GM06990 (cell line): ENCODE measurements around the gene AGBL4.

Experiments used
- DNase-seq: peaks from one replicate; pipeline ENCODE4 v3.0.0-alpha.2; 2011; ENCODE audit not compliant: insufficient read length; ENCODE audit errors: extremely low read depth
- H3K27me3 ChIP-seq: replicated peaks from 2 replicates; pipeline ENCODE4 v1.6.0; 2011; ENCODE audit warnings: low read length; ENCODE audit not compliant: control insufficient read depth, insufficient read depth
- H3K36me3 ChIP-seq: 2 replicates; pipeline ENCODE4 v1.5.1; 2011; ENCODE audit warnings: low read length; ENCODE audit not compliant: control insufficient read depth, insufficient read depth
- H3K4me3 ChIP-seq: replicated peaks from 2 replicates; pipeline ENCODE4 v1.5.1; 2011; ENCODE audit warnings: low read depth, mild to moderate bottlenecking, control low read depth, low read length
- TF ChIP-seq, protein P1 (sequence below): IDR thresholded peaks from 2 replicates; pipeline ENCODE4 v1.5.1; 2011; ENCODE audit warnings: low read length, control low read depth, mild to moderate bottlenecking, inconsistent platforms; ENCODE audit not compliant: insufficient read depth, poor library complexity, severe bottlenecking

The AGBL4 gene

DNA sequence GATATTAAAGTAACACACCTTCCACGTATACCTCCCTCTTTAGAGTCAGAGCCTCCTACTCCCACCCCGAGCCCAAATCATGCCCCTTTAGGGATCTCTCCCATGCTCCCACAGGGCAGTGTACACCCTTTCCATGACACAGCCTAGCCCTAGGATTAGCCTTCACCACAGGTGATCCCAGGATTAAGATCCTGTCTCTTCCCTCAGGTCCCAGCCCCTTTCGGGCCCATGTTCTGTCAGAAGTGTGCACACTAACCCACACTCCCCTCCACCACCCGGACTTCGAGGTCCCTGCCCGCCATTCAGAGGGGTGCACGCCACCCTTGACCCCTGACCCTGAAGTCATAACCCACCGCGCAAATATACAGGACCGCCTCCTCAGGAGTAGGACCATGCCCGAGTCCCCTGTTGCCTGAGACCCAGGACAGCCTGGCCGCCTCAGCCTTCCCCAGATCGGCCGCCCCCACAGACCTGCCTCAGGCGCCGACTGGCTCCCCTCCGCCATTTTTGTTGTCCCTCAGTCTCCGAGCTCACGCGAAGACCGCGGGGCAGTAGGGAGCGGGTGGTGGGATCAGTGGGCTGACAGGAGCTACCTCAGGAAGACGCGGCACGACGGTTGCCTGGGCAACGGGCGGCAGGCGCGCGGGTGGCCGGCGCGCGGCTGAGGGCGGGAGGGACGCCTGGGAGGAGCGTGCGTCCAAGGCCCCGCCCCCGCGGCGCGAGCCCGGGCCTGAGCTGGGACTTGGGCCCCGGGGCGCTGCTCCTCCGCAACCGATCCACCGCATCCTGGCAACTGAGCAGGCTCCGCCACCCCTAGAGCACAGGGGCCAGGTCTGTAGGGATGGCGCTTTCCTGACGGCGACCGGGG is at the start of gene AGBL4:
Gene AGBL4, minus strand, starts transcription at position 663 of the 868 bp plus-strand sequence.
- Histone ChIP-seq H3K36me3 (no peaks in the 10 kb centered on the region), H3K4me3 (no peak within 1 kb of the TSS), H3K27me3 (no peaks in the 10 kb centered on the region)
- no peak for DNase-seq
- TF ChIP-seq, protein P1, sequence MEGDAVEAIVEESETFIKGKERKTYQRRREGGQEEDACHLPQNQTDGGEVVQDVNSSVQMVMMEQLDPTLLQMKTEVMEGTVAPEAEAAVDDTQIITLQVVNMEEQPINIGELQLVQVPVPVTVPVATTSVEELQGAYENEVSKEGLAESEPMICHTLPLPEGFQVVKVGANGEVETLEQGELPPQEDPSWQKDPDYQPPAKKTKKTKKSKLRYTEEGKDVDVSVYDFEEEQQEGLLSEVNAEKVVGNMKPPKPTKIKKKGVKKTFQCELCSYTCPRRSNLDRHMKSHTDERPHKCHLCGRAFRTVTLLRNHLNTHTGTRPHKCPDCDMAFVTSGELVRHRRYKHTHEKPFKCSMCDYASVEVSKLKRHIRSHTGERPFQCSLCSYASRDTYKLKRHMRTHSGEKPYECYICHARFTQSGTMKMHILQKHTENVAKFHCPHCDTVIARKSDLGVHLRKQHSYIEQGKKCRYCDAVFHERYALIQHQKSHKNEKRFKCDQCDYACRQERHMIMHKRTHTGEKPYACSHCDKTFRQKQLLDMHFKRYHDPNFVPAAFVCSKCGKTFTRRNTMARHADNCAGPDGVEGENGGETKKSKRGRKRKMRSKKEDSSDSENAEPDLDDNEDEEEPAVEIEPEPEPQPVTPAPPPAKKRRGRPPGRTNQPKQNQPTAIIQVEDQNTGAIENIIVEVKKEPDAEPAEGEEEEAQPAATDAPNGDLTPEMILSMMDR = no peak

- no peak for DNase-seq
- TF ChIP-seq, protein P1 = no peak
These were observed 43.1 kb upstream of the AGBL4 start for GRCh38 chr1:50066806-50067205.

DNA sequence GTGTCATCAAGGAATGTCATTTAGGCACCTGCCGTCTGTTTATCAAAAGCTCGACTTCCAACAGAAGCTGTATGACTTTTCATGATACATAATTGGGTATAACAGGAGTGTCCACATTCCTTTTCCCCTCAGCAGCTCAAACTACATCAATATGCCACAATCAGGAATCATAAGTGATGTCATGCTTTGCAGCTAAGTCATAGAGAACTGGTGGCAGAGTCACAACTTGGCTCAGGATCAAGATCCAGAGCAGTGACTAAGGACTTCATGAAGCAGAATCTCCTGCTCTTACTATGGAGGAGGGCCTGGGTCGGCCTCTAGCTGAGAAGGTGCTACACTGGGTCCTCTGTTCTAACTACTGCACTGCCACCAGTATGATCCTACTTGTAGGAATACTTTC is 36.5 kb upstream of the AGBL4 start:
- Histone ChIP-seq H3K4me3 (no peak overlapping the region), H3K27me3 (no peaks in the 10 kb centered on the region; the same call in 1 of the 2 replicates), H3K36me3 (no peaks in the 10 kb centered on the region)
- TF ChIP-seq, protein P1 = no peak
- no peak for DNase-seq

More at GRCh38 chr1:50066806-50067205, 43.1 kb upstream of the AGBL4 start:
- no peak overlapping the region for H3K4me3 ChIP-seq
- no peaks in the 10 kb centered on the region for H3K36me3 ChIP-seq
- no peaks in the 10 kb centered on the region for H3K27me3 ChIP-seq

DNA sequence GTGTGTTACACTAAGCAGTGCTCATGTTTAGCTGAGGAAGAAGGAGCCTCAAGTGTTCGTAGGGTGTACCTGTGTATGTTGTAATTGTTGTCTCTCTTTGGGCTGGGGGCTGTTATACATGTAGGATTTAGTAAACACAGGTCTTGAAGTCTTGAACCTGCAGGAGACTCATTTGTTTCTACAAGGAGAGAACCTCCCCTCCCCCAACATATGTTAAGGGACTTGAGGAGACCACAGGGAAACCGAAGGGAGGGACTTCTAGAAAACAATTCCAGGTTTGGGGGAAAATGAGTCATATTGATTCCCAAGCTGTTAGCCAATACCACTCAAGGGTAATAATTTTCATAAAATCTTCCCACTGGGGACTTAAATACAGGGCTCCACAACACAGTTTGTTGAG is 25.0 kb upstream of the AGBL4 start:
- Histone ChIP-seq H3K36me3 (no peaks in the 10 kb centered on the region), H3K4me3 (no peak overlapping the region), H3K27me3 (no peaks in the 10 kb centered on the region)
- DNase-seq = no peak
- TF ChIP-seq, protein P1 = no peak

DNA sequence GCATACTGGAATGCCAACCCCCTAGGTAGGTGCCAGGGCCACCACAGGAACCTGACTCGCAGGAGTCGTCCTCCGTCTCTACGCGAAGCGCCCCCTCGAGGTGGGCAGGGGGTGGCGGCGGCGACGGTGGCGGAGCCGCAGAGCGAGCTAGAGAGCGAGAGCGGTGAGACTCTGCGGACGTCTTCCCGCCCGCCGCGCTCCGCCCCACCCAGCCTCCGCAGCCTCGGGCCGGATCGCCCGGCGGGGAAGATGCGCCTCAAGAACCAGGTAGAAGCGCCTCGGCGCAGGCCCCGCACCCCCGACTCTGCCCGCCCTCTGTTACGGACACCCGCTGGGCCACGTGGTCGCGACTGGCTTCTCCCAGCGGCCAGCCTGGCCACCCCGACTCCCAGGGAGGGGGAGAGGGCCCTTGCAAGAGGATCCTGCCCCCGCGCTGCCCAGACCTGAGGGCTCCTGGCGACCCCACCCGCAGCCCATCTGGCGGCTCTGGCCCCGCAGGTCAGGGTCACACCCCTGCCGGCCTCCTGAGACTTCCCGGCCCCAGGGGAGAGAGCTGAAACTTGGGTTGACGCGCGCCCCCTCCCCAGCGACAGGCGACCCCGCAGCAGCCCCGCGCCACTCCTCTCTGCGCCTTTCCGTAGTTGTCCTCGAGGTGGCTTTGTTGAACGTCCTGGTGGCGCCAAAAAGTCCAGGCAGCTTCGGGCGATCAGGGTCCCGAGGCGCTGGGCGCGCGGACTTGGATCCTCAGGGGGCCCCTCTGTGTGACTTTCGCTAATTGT is 24.4 kb upstream of the AGBL4 start:
- H3K36me3 ChIP-seq = no peaks in the 10 kb centered on the region
- DNase-seq = no peak
- no peaks in the 10 kb centered on the region for H3K27me3 ChIP-seq
- TF ChIP-seq, protein P1 = no peak
- no peak overlapping the region for H3K4me3 ChIP-seq
